ENCODE measurements around the gene SLC1A2. TPM values are rescaled to one million over a fixed set of nuclear protein-coding genes. Genes with fewer than 3 reads are reported as not detected.

Gene SLC1A2
- total and polyA plus RNA-seq, 3 donors from 2014 or later = 0.74 to 7.5 (median 1.1) TPM

GRCh38 chr11:35373284-35373933 is 45.9 kb downstream of the SLC1A2 start:
- H3K4me1 ChIP-seq = no peaks in the 10 kb centered on the region
- intact Hi-C loops (cut with DNase I; ENCODE audit: low total_unique reads) = no loop called here
- WGBS, 2 donors = 88 to 93% methylated on average over 2 of the region's 2 CpGs
- DNase-seq = no peak
- no peak overlapping the region for H3K27ac ChIP-seq
- TF ChIP-seq CTCF (IDR thresholded peaks at IDR 0.05) (no peak), POLR2A (IDR thresholded peaks at IDR 0.05) (no peak)
- H3K36me3 ChIP-seq (ENCODE audit: low read depth, missing control alignments) = no peaks in the 10 kb centered on the region
- H3K4me3 ChIP-seq = no peak overlapping the region
- H3K27me3 ChIP-seq = no peaks in the 10 kb centered on the region
- no peaks in the 10 kb centered on the region for H3K9me3 ChIP-seq

DNA sequence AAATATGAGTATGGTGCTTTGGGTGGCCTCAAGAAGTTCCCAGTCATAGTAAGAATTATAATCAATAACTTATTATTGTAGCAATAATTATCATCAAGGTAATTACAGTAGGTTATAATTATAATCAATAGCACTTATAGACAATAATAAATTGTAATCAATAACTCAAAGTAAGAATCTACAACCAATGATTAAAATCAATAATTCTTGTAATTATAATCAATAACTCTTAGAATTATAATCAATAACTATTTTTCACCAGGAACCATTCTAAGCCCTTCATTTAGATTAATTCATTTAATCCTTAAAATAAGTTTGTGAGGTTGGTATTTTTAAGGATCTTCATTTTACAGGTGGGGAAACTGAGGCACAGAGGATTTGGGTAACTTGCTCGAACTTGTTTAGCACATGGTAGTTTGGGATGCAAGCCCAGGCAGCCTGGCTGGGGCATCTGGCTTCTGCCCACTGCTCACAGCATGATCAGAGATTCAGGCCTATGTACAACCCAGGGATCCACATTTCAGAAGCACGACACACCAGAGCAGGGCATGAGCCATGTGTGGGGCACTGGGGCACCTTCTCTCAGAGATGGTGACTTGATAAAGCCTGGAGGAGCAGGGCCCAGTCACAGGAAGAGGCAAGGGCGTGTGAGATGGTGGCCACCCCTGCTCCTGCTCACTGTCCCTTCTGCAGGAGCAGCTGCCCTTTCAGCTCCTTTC is 46.6 kb downstream of the SLC1A2 start:
- Histone ChIP-seq H3K4me1 (no peaks in the 10 kb centered on the region), H3K9me3 (no peaks in the 10 kb centered on the region), H3K27ac (no peak overlapping the region), H3K27me3 (no peaks in the 10 kb centered on the region), H3K4me3 (no peak overlapping the region), H3K36me3 (ENCODE audit: low read depth, missing control alignments) (no peaks in the 10 kb centered on the region)
- intact Hi-C loops (cut with DNase I; ENCODE audit: low total_unique reads) = no loop called here
- DNase-seq = no peak
- TF ChIP-seq POLR2A (IDR thresholded peaks at IDR 0.05) (no peak), CTCF (IDR thresholded peaks at IDR 0.05) (no peak)
- 78 to 81% methylated on average over 3 of the region's 3 CpGs for WGBS, 2 donors

DNA sequence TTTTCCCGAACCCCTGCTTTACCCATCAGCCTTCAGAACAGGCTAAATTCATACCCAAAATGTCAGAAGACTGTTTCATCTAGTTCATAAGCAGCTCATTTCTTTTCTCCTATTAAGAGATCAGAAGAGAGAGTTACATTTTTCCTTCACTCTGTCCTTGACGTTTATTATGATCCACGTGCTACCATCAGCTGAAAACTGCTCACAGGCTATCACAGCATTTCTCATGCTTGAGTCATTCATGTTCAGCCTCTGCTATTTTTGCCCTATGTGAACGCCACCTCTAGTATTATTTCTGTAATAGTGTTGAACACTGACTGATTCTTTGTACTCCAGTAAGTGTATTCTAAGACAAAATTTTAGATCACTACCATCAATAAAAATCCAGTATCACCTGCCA is 51.9 kb downstream of the SLC1A2 start:
- Histone ChIP-seq H3K36me3 (ENCODE audit: low read depth, missing control alignments) (no peaks in the 10 kb centered on the region), H3K4me1 (peaks cover 5% of the 10 kb centered on the region), H3K9me3 (no peaks in the 10 kb centered on the region), H3K27me3 (no peaks in the 10 kb centered on the region), H3K4me3 (no peak overlapping the region), H3K27ac (no peak overlapping the region)
- intact Hi-C loops (cut with DNase I; ENCODE audit: low total_unique reads) = no loop called here
- 46 to 50% methylated on average over 4 of the region's 4 CpGs for WGBS, 2 donors
- TF ChIP-seq CTCF (IDR thresholded peaks at IDR 0.05) (no peak), POLR2A (IDR thresholded peaks at IDR 0.05) (no peak)
- peak; percentile 31 for DNase-seq

DNA sequence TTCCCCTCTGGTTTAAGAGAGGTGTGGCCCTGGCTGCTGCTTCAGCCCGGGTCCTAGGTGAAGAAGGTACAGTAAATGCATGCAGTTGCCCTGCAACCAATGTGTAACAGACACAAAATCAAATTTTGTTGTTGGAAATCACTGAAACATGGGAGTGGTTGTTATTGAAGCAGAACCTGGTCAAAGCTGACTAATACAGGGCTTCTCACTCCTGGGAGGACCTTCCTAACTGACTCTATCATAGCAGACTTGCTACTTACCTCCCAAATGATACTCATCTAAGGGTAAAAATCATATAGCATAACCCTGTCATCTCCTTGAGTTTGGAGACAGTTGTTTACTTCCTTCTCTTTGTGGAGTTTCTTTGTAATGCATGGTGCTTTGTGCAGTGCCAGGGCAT is 52.6 kb downstream of the SLC1A2 start:
- Histone ChIP-seq H3K4me1 (peaks cover 5% of the 10 kb centered on the region), H3K4me3 (no peak overlapping the region), H3K36me3 (ENCODE audit: low read depth, missing control alignments) (no peaks in the 10 kb centered on the region), H3K27ac (no peak overlapping the region), H3K9me3 (no peaks in the 10 kb centered on the region), H3K27me3 (no peaks in the 10 kb centered on the region)
- TF ChIP-seq POLR2A (IDR thresholded peaks at IDR 0.05) = no peak
- TF ChIP-seq CTCF (IDR thresholded peaks at IDR 0.05) = no peak
- WGBS, 2 donors = 80 to 89% methylated on average over 1 of the region's 1 CpG
- intact Hi-C loops (cut with DNase I; ENCODE audit: low total_unique reads) = no loop called here
- DNase-seq = no peak
